Hematopoietic multipotent progenitor cell treated with erythropoietin and hydrocortisone succinate and interleukin-3 and kit ligand, for 17 days (in vitro differentiated cells): ENCODE data around the gene ZGRF1.
"Not testable (repeated sequence)": the region's sequence is repeated elsewhere in the genome, so short reads cannot be mapped to it uniquely, and the experiment has no call there.

Experiments
- DNase-seq: peaks from one replicate; pipeline ENCODE4 v3.0.0-alpha.2; 2015; ENCODE audit warnings: low spot score

Gene ZGRF1, protein sequence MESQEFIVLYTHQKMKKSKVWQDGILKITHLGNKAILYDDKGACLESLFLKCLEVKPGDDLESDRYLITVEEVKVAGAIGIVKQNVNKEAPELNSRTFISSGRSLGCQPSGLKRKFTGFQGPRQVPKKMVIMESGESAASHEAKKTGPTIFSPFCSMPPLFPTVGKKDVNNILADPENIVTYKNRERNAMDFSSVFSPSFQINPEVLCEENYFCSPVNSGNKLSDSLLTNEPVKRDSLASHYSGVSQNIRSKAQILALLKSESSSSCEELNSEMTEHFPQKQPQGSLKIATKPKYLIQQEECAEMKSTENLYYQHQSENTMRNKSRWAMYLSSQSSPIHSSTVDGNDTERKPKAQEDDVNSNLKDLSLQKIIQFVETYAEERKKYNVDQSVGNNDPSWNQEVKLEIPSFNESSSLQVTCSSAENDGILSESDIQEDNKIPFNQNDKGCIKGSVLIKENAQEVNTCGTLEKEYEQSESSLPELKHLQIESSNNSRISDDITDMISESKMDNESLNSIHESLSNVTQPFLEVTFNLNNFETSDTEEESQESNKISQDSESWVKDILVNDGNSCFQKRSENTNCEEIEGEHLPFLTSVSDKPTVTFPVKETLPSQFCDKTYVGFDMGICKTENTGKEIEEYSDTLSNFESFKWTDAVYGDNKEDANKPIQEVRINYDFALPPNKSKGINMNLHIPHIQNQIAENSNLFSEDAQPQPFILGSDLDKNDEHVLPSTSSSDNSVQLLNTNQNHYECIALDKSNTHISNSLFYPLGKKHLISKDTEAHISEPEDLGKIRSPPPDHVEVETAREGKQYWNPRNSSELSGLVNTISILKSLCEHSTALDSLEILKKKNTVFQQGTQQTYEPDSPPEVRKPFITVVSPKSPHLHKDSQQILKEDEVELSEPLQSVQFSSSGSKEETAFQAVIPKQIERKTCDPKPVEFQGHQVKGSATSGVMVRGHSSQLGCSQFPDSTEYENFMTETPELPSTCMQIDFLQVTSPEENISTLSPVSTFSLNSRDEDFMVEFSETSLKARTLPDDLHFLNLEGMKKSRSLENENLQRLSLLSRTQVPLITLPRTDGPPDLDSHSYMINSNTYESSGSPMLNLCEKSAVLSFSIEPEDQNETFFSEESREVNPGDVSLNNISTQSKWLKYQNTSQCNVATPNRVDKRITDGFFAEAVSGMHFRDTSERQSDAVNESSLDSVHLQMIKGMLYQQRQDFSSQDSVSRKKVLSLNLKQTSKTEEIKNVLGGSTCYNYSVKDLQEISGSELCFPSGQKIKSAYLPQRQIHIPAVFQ (N-terminal part only)

GRCh38 chr4:112636688-112637551 is at the start of gene ZGRF1, which contains the start of gene LARP7:
Gene ZGRF1 (minus strand): TSS chr4:112636909. CDS start chr4:112633176, 3,733 bp downstream.
Gene LARP7 (plus strand): TSS chr4:112637143. CDS start chr4:112644670, 7,527 bp downstream.
- peak; percentile 99 for DNase-seq

DNA sequence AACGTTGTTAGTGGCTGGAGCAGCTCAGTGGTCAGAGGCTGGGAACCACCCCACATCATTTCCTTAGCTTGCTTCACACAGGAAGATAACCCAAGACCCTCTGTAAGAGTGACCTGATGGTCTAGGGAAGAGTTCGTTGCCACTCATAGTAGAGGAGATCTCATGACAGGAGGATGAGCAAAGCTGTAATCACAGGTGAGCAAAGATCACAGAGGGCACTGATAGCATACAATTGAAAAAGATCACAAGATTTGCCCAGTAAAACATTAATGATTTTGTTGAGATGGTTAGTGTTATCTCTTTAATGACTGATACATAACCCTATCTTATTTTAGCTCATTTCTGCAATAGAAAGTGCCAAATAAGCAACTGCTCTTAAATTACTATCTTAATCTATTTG is 44.3 kb upstream of the ZGRF1 start:
- no peak for DNase-seq

GRCh38 chr4:112677519-112678091 is 40.9 kb upstream of the ZGRF1 start:
- no peak for DNase-seq

DNA sequence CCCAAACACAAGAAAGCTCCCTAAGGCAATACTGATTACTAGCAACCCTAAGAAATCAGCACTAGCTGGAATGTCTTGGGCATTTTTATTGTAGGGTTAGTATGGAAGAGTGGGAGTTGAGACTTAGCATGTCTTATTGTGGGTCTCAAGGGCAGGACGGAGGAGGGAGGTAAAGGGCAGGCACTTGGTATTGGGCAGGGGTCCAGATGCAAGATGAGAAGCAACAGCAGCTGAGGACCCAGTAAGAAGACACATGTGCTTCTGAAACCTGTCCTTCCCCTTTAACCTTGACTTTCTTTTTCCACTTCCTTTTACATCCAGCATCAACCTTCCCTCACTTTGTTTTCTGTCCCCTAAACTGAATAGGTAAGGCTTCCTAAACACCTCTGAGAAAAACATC is 37.7 kb upstream of the ZGRF1 start:
- no peak for DNase-seq

- DNase-seq: no peak
These were observed 37.0 kb upstream of the ZGRF1 start for GRCh38 chr4:112673686-112674085.

DNA sequence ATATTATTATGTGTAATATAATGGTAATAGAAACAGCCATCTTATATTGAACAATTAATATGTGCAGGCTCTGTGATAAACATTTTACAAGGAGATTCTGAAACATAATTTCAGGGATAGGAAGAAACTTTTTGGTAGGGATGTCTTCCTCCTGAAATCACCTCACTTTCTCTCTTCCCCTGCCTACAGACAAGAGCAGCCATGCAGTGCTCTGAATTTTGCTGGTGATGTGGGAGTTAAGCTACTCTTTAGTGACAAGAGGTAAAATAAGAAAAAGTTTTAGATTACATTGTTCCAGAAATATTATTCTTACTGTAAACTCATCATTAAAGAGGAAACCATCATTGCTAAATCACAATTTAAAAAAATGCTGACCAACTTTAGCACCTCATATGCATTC is 36.4 kb upstream of the ZGRF1 start:
- DNase-seq: no peak

- no peak for DNase-seq
These were observed 31.4 kb upstream of the ZGRF1 start for GRCh38 chr4:112668131-112668530.

DNA sequence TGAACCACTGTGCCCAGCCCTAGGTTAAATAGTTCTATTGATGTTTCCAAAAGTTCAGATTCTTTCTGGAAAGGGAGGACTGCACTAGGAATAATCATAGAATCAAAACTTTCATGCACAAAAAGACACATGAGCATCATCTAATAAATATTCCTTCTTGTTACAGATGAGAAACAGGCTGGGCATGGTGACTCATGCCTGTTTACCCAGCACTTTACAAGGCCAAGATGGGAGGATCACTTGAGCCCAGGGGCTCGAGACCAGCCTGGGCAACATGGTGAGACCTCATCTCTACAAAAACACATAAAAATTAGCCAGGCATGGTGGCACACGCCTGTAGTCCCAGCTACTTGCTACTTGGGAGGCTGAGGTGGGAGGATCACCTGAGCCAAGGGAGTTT is 27.9 kb upstream of the ZGRF1 start:
- no peak for DNase-seq

- DNase-seq: not testable (repeated sequence)
These were observed 19.4 kb upstream of the ZGRF1 start for GRCh38 chr4:112656115-112656514.

GRCh38 chr4:112655270-112655669 is 18.6 kb upstream of the ZGRF1 start:
- no peak for DNase-seq

DNA sequence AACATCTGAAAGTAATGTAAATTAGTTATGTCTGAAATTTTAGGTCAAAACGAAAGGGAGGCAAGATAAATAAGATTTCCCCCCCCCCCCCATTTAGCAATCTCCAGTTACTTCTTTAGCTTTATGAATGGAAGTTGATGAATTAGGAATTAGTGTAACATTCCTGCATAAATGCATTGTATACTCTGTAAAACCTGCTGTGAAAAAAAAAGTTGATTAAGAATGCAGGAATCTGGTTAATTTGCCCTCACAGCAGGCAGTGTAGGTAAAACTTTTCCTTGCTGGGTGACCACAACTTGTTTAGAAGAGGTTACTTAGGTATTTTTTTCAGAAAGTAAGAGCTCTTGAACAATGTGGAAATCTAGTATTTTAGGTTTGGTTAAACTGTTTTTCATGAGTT is 15.5 kb upstream of the ZGRF1 start:
- no peak for DNase-seq

GRCh38 chr4:112651641-112652040 is 14.9 kb upstream of the ZGRF1 start:
- no peak for DNase-seq

DNA sequence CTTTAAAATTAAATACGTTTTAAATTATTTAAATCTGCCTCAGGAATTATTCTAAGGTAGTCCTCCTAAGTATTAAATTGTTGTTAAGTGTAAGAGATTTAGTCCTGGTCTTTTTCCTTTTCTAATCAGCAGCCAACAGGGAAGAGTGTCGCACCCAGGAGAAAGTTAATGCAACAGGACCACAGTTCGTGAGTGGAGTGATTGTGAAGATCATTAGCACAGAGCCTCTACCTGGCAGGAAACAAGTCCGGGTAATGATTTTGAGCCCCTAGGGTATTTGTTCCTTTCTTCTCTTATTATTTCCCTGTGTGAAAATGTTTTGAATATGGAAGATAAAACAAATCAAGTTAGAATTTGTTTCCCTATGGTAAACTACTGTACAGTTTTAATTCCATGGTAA is 13.6 kb upstream of the ZGRF1 start:
- no peak for DNase-seq

DNA sequence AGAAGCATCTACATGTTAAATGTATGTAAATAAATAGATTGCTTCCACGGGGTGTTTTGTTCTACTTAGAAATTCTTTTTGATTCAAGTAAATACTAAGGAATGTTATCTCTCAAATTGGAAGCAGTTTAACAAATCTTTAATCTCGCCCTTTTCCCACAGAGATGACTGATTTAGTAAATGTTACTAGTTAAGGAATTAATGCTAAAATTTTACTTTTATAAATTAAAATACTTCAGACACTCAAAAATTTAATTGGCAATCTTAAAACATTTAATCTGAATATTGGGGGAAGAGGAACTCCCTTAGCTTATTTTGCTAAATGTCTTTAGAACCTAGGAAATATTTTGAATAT is 12.3 kb upstream of the ZGRF1 start:
- no peak for DNase-seq

GRCh38 chr4:112648263-112649054 is 11.8 kb upstream of the ZGRF1 start:
- DNase-seq: no peak

GRCh38 chr4:112647785-112648184 is 11.1 kb upstream of the ZGRF1 start:
- peak; percentile 58 for DNase-seq

DNA sequence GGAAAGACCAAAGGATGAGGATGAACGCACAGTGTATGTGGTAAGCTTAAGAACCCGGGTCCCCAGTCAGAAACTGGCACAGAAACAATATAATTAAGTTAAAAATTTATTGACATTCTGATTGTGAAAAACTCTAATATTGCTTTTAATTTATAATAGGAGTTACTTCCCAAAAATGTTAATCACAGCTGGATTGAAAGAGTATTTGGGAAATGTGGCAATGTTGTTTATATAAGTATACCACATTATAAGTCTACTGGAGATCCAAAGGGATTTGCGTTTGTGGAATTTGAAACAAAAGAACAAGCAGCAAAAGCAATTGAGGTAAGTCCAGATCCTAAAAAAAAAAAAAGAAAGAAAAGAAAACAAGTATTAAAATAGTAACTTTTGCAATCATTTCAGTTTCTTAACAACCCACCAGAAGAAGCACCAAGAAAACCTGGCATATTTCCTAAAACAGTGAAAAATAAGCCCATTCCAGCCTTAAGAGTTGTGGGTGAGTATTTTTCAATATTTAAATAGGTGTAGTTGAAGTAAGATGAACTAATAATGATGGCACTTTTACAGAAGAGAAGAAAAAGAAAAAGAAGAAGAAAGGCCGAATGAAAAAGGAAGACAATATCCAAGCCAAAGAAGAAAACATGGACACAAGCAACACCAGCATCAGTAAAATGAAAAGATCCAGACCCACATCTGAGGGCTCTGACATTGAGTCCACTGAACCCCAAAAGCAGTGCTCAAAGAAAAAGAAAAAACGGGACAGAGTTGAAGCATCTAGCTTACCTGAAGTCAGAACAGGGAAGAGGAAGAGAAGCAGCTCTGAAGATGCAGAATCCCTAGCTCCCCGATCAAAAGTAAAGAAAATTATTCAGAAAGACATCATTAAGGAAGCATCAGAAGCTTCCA is 10.2 kb upstream of the ZGRF1 start:
- DNase-seq: no peak

DNA sequence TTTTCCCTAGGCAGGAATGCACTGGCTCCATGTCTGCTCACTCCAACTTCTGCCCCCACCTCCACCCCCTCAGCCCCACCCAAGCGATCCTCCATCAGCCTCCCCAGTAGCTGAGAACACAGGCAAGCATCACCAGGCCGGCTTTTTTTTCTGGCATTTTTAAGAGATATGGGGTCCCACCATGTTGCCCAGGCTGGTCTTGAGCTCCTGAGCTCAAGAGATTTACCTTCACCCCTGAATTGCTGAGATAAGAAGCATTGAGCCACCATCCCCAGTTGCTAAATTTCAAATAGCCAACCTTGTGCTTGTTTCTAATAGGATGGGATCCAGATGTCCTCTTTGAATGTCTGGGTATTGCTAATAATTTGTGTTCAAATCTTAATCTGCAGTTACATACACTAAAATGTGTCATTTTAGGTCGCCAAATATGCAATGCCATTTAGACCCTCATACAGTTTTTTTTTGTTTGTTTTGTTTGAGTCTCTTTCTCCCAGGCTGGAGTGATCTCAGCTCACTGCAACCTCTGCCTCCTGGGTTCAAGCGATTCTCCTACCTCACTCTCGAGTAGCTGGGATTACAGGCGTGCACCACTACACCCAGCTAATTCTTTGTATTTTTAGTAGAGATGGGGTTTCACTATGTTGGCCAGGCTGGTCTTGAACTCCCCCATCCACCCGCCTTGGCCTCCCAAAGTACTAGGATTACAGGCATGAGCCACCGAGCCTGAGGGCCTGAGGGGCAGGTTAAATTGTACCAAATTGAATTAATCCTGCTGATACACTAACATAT is 9.0 kb upstream of the ZGRF1 start:
- DNase-seq: no peak
